ENCODE results near the gene TBL1Y.

The TBL1Y gene

GRCh38 chrY:6947695-6948094, 37.2 kb downstream of the TBL1Y start:
- no peak overlapping the region for H3K4me3 ChIP-seq (ENCODE audit: low read length)
- no peak for DNase-seq (ENCODE audit: low read depth)
- TF ChIP-seq CTCF (conservative IDR thresholded peaks at IDR 0.05; ENCODE audit: low read length) = no peak

GRCh38 chrY:6948378-6948777, 37.9 kb downstream of the TBL1Y start:
- no peak for TF ChIP-seq CTCF (conservative IDR thresholded peaks at IDR 0.05; ENCODE audit: low read length)
- no peak for DNase-seq (ENCODE audit: low read depth)

GRCh38 chrY:6949947-6950346, 39.5 kb downstream of the TBL1Y start:
- no peak for TF ChIP-seq CTCF (conservative IDR thresholded peaks at IDR 0.05; ENCODE audit: low read length)
- DNase-seq (ENCODE audit: low read depth) = no peak
- H3K4me3 ChIP-seq (ENCODE audit: low read length) = no peak overlapping the region

More at GRCh38 chrY:6948378-6948777, 37.9 kb downstream of the TBL1Y start:
- no peak overlapping the region for H3K4me3 ChIP-seq (ENCODE audit: low read length)

GRCh38 chrY:6964732-6965131, 54.2 kb downstream of the TBL1Y start:
- peak; percentile 31 for DNase-seq (ENCODE audit: low read depth)
- no peak overlapping the region for H3K4me3 ChIP-seq (ENCODE audit: low read length)
- TF ChIP-seq CTCF (conservative IDR thresholded peaks at IDR 0.05; ENCODE audit: low read length) = peak; percentile 61

- no peak for TF ChIP-seq CTCF (conservative IDR thresholded peaks at IDR 0.05; ENCODE audit: low read length)
- no peak overlapping the region for H3K4me3 ChIP-seq (ENCODE audit: low read length)
- peak; percentile 20 for DNase-seq (ENCODE audit: low read depth)
Observed at GRCh38 chrY:6966521-6966920, 56.0 kb downstream of the TBL1Y start.

- no peak for DNase-seq (ENCODE audit: low read depth)
- no peak overlapping the region for H3K4me3 ChIP-seq (ENCODE audit: low read length)
- TF ChIP-seq CTCF (conservative IDR thresholded peaks at IDR 0.05; ENCODE audit: low read length) = no peak
Observed at GRCh38 chrY:6967736-6968135, 57.2 kb downstream of the TBL1Y start.

GRCh38 chrY:6968191-6968590, 57.7 kb downstream of the TBL1Y start:
- DNase-seq (ENCODE audit: low read depth) = peak; percentile 15
- no peak for TF ChIP-seq CTCF (conservative IDR thresholded peaks at IDR 0.05; ENCODE audit: low read length)
- no peak overlapping the region for H3K4me3 ChIP-seq (ENCODE audit: low read length)
